GM19395 (cell line): ENCODE results near the gene CDX2.
A peak's percentile ranks its signal among the peaks of the same experiment; 100 is the strongest.
"Not testable (repeated sequence)": the region's sequence is repeated elsewhere in the genome, so short reads cannot be mapped to it uniquely, and the experiment has no call there.

ENCODE experiments used
- ATAC-seq: cut with Tn5 transposase; IDR thresholded peaks from one replicate; pipeline ENCODE4 v1.9.1; 2021; ENCODE audit warnings: mild to moderate bottlenecking, moderate library complexity; ENCODE audit not compliant: unreplicated experiment

CDX2 gene

DNA sequence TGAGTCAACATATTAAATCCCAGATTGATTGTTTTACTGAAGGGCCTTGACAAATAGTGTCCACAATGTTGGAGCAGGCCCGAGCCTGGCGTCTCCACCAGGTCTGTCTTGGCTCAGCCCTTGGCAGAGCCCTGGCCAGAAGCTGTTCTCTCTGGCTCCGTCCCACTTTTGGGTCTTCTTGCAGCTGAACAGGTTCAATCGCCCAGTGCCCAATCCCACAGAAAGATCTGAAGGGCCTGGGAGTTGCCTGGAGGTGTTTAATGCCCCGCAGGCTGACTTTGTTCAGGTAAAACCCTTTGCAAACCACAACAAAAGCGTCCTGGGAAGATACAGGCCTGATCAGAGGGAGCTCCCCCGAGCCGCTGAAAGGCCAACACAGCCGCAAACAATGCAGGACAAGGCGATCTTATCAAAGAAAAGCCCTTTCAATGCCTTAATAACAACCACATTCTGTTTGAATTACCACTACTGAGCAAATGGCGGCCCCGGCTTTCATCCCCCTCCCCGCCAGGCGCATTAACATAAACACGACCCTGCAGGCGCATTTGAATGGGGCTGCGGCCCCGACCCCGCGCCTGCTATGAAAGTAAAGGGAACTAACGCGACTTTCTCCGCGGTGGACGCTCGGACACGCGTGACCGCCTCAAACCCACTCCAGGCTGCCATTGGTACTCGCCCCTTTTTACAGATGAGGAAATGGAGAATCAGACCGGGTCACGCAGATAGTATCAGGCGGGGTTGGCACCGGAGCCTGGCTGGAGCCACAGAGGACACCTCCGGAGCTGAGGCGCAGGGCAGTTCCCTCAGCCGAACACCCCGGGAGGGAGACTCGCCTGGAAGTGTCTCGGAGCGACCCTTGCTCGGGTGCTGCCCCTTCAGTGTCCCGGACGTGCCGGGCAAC lies 3.1 kb downstream of the CDX2 start:
- no peak for ATAC-seq

GRCh38 chr13:27965343-27965739 lies 3.8 kb downstream of the CDX2 start:
- ATAC-seq: no peak

- no peak for ATAC-seq
These were observed 4.3 kb downstream of the CDX2 start for GRCh38 chr13:27964741-27965323.

DNA sequence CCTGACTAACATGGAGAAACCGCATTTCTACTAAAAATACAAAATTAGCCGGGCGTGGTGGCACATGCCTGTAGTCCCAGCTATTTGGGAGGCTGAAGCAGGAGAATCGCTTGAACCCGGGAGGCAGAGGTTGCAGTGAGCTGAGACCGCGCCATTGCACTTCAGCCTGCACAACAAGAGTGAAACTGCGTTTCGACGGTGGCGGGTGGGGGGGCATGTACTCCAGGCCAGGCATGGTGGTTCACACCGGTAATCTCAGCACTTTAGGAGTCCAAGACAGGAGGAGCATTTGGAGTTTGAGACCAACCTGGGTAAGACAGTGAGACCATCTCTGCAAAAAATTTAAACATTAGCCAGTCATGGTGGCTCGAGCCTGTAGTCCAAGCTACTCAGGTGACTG lies 4.9 kb downstream of the CDX2 start:
- ATAC-seq: not testable (repeated sequence)

DNA sequence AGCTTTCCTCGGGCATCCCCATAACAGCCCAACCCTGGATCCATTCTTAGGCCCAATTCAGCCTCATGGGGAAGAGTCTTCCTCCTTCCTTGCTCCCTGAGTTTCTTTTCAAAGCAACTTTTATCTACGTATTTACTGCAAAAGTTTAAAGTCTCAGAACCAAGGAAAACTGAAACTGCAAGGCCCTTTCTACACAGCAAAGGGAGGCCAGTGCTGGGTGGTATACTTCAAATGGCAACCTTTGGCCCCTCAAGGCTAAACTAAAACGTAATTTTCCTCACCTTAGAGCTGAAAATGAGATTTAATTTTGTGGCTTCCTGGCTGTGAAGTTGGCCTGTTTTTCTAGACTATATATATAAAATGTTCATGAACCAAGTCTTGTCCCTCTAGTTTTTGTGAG lies 5.6 kb downstream of the CDX2 start:
- no peak for ATAC-seq

- ATAC-seq: no peak
These were observed 6.1 kb downstream of the CDX2 start for GRCh38 chr13:27962982-27963381.

- ATAC-seq: no peak
These were observed 6.8 kb downstream of the CDX2 start for GRCh38 chr13:27962128-27962841.

DNA sequence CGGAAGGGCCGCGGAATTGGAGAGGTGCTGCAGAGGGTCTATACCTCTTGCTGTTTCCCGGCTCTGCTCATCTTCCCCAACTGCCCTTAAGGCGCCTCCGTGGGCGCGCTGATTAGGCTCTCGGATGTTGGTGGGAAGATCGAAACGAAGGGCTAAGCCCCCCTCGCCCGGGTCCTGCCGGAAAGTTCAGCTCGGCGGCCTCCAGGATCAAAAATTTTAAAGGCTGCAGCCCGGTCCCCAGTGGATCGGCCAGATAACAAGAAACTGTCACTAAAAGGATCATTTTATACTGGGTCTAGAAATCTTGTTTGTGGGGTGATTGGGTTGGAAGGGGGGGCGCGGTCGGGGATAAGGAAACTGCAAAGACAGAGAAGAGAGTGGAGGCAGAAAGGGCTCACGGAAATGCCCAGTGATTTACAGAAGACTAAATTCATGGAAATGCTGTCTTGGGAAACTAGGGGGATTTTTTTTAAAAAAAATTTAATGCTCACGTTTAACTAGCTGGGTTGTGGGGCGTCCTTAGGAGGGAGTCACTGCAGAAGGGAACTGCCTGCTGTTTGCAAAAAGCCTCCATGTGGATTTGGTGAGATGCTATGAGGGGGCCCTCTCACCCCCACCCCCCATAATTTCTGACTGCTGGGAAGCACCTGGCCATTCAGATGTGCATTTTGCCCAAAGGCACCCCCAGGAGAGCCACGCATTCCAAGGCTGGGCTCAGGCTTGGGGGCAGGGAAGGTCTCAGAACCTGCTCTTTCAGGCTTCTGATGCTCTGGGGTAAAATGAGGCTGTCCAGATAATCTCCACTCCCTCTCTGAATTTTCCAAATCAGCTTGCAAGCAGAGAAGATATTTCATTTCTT lies 7.7 kb downstream of the CDX2 start:
- no peak for ATAC-seq

DNA sequence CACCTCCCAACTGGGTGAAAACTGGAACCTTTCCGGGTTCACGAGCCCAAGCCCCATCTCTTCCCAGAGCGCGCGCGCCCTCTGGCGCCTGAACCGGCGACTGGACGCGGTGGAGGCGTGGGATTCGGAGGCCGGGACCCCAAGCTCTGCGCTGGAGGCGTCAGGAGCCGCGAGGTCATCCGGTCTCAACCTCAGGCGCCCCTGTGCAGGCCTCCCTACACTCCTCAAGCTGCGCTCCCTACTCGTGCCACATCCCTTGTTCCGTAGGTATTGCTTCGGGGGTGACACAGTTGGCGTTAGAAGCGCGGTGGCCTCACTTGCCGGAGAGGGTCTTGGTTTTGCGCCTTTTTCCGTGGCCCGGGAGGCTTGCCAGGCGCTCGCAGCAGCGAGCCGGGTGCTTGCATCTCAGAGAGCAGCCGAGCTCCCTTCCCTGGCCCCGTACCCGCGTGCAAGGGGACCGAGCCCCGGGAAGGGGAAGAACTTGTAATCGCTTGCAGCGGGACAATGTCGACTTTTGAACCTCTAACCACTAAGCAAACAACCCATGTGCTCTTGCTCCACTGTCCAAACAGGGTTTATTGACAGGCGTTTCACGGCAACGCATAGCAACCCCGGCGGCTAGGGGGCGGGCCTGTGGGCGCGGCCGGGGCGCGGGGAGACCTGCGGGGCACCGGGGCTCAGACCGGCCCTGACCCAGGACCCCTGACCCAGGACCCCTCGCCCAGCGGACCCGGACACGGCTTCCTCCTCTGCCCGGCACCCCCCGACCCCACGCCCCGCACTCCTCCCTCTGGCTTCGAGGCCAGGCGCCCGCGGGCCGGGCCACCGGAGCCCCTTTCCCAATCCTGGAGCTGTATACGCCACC lies 8.5 kb downstream of the CDX2 start:
- ATAC-seq: no peak

DNA sequence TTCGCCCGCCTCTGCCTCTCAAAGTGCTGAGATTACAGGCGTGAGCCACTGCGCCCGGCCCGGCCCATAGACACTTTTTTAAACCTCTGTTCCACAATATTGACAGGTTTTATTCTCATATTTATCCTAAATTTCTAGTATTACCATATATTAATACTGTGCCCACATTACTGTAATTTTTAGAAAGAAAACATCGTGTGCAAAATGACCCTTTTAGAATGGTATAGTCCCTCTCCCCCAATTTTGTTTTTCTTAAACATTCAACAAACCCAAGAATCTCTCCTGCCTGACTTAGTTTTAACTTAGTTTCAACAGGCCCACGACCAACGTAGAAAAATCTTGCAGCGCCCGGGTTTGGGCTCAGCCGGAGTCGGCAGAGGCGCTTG lies 9.1 kb downstream of the CDX2 start:
- ATAC-seq: no peak

DNA sequence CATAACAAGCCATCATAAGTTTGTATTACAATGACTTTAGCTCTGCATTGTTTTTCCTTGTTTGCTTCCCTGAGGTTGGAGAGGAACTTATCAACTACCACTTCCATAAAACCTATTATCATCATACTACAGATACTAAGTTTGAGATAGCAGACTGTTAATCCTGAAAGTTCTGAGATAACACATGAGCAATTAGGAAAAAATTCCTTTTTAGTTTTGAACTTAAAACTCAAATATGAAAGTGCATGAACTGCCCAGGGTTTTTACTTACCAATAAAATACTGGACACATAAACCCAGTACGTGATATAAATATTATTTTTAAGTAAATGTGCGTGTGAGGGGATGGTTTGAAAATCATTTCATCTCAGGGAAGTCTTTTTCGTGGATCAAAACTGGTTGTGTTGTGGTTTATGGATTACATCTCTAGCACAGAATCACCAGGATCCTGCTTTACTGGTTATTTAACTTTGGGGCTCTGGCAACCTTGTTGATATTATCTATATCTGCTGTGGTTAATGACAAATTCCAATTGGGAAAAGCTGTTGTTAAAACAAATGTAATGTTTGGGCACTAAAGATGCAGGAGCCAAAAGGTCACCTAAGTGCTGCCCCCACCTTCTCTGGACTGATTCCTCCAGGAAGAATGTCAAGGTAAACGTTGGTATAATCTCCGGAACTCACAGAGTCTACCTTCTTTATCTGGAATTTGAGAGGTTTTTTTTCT lies 12.4 kb downstream of the CDX2 start:
- no peak for ATAC-seq

- no peak for ATAC-seq
These were observed 14.0 kb downstream of the CDX2 start for GRCh38 chr13:27955014-27955591.

GRCh38 chr13:27954406-27954851 lies 14.7 kb downstream of the CDX2 start:
- ATAC-seq: peak; percentile 28

DNA sequence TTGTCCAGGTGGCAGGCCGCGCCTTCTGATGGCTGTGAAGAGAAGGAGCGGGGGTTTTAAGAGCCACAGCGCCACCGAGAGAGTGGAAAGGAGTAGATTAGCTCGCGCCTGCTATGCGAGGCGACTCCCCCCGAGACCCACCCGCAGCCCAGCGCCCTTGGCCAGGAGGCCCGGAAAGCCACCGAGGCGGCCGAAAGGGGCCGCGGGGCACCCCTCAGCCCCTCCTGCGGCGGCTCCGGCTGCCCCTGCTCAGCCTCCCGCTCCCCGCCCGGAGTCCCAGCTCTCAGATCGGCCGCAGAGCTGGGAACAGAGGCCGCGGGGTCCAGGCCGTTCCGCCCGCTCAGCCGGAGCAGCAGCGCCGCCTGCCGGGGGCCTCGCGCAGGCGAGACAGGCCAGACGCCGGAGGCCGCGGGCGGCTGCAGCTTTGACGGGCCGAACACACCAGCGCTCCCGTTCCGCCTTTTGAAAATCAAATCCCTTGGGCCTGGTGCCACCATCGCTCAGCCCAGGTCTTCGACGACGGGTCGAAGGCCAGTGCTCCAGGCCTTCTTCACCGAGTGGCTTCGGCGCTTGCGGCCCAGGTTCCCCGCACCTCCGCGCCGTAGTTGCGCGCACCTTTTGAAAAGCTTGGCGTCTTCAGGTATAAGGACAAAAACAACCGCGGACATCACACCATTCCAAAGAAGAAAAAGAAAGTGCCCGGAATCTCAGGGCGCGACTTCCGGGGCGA lies 15.3 kb downstream of the CDX2 start:
- ATAC-seq: peak; percentile 92

GRCh38 chr13:27952876-27953675 lies 16.0 kb downstream of the CDX2 start:
- no peak for ATAC-seq

GRCh38 chr13:27942972-27943371 lies 26.1 kb downstream of the CDX2 start:
- ATAC-seq: no peak

DNA sequence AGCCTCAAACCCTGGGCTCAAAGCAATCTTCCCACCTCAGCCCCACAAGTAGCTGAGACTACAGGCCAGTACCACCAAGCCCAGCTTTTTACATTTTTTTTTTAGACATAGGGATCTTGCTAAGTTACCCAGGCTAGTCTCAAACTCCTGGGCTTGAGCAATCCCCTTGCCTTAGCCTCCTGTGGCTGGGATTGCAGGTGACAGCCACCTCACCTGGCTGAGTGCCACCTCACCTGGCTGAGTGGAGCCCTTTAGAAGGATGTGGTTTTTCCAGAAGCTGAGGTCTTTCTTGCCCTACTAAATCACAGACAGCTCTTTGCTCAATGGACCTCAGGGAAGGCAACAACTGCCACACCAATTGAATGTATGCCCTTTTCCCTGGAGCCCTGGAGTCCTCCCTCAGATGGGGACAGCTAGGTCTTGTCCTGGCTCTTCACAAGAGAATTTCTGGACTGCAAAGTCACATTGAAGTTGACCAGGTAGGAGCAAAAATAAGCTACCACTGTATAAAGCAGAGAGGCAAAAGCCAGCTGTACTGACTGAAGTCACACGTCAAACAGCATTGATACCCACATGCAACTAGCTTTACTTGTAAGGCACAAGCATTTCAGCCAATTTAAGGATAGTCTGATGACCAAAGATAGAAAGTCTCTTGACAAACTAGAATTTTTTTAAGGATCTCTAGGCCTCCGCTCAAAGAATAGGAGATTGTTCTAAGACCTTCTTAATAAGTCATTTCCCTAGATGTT lies 35.4 kb downstream of the CDX2 start:
- ATAC-seq: no peak
